A549 (cell line): ENCODE measurements around the gene NEURL3. TPM values are rescaled to one million over a fixed set of nuclear protein-coding genes. Genes with fewer than 3 reads are reported as not detected.

Source experiments
- ATAC-seq, 2 experiments: fragments of 200-7000 bp in 1 of 2; fragments of >200 bp in 1 of 2; cut with Nextera tagmentation in 1 of 2; cut with Tn5 transposase in 1 of 2; 3 replicates each; pipeline versions ENCODE4 v1.8.0 to v1.9.1; 2018 to 2020; ENCODE audit warnings: mild to moderate bottlenecking in 1 of 2, moderate library complexity in 1 of 2
- CTCF ChIA-PET: fragments of 300-600 bp; sonication (Branson Sonifier 250); formaldehyde crosslinking; extraction: SDS; loops from one replicate; lab custom pipeline; 2021; ENCODE audit warnings: antibody characterized with exemption, inconsistent platforms; lab: Yijun Ruan, JAX
- POLR2A ChIA-PET: fragments of 350-600 bp; formaldehyde crosslinking; extraction: SDS; loops from one replicate; lab custom pipeline; 2021; ENCODE audit warnings: antibody characterized with exemption, inconsistent platforms; lab: Yijun Ruan, JAX
- DNase-seq, 2 experiments: peaks; one replicate each; pipeline versions ENCODE4 v3.0.0 to v3.0.0-alpha.2; 2011 to 2016; ENCODE audit warnings: low read depth in 1 of 2, low spot score in 1 of 2
- FAIRE-seq: peaks from 2 replicates; lab custom pipeline; 2011; peaks lifted over from hg19 to GRCh38; lab: Jason Lieb, UNC
- H3K27ac ChIP-seq, 2 experiments: fragments of >200 bp; sonication (Bioruptor Twin); formaldehyde crosslinking; 3 replicates each; pipeline ENCODE4 v1.5.1; 2016 to 2017
- H3K4me1 ChIP-seq: fragments of >200 bp; sonication (Bioruptor Twin); formaldehyde crosslinking; 3 replicates; pipeline ENCODE4 v1.6.1; 2016
- H3K4me2 ChIP-seq: fragments of >200 bp; sonication (Bioruptor Twin); formaldehyde crosslinking; 3 replicates; pipeline ENCODE4 v1.6.1; 2016
- H3K4me3 ChIP-seq: fragments of >200 bp; sonication (Bioruptor Twin); formaldehyde crosslinking; 3 replicates; pipeline ENCODE4 v1.5.1; 2016
- H3K9me3 ChIP-seq: fragments of >200 bp; sonication (Bioruptor Twin); formaldehyde crosslinking; 3 replicates; pipeline ENCODE4 v1.6.1; 2016
- BCL3 ChIP-seq: fragments of >200 bp; sonication (Bioruptor Twin); formaldehyde crosslinking; IDR thresholded peaks from 3 replicates; pipeline ENCODE4 v1.6.1; 2016
- CBX2 ChIP-seq: fragments of 200-600 bp; sonication (generic); IDR thresholded peaks from 2 replicates; pipeline ENCODE4 v1.6.1; 2016; ENCODE audit warnings: low read depth, mild to moderate bottlenecking, borderline replicate concordance
- CBX8 ChIP-seq: fragments of 200-600 bp; sonication (generic); IDR thresholded peaks from 2 replicates; pipeline ENCODE4 v1.6.1; 2016
- FOSB ChIP-seq: fragments of 250-450 bp; sonication (Bioruptor Pico); IDR thresholded peaks from 2 replicates; pipeline ENCODE4 v1.5.0; 2020; ENCODE audit warnings: mild to moderate bottlenecking, moderate library complexity
- HDAC2 ChIP-seq: fragments of 200-600 bp; sonication (generic); IDR thresholded peaks from 2 replicates; pipeline ENCODE4 v1.6.1; 2016
- KDM1A ChIP-seq: fragments of 200-600 bp; sonication (generic); IDR thresholded peaks from 2 replicates; pipeline ENCODE4 v1.6.1; 2016; ENCODE audit warnings: low read depth, mild to moderate bottlenecking
- KDM5A ChIP-seq: fragments of 200-600 bp; sonication (generic); IDR thresholded peaks from 2 replicates; pipeline ENCODE4 v1.6.1; 2016; ENCODE audit warnings: antibody characterized with exemption, mild to moderate bottlenecking
- MAFK ChIP-seq: fragments of 450-650 bp; IDR thresholded peaks from 2 replicates; pipeline ENCODE4 v1.6.1; 2014; ENCODE audit not compliant: partially characterized antibody
- MAZ ChIP-seq: fragments of 150-350 bp; IDR thresholded peaks from 2 replicates; pipeline ENCODE4 v1.6.1; 2014; ENCODE audit warnings: antibody characterized with exemption, low read depth, low read length, borderline replicate concordance
- NPAS2 ChIP-seq: fragments of 250-450 bp; sonication (Bioruptor Pico); IDR thresholded peaks from 2 replicates; pipeline ENCODE4 v1.8.0; 2022; ENCODE audit warnings: mild to moderate bottlenecking, moderate library complexity, borderline replicate concordance
- NR3C1 ChIP-seq: fragments of >200 bp; sonication (Bioruptor Twin); formaldehyde crosslinking; IDR thresholded peaks from 3 replicates; pipeline ENCODE4 v1.6.1; 2017
- PHF8 ChIP-seq: fragments of 200-600 bp; sonication (generic); IDR thresholded peaks from 2 replicates; pipeline ENCODE4 v1.6.1; 2016; ENCODE audit warnings: low read depth, mild to moderate bottlenecking, antibody characterized with exemption, moderate library complexity, borderline replicate concordance
- POLR2A ChIP-seq: IDR thresholded peaks from 2 replicates; pipeline ENCODE4 v1.6.1; 2012; ENCODE audit warnings: mild to moderate bottlenecking, low read length
- RARB ChIP-seq: fragments of 250-450 bp; sonication (Bioruptor Pico); IDR thresholded peaks from 2 replicates; pipeline ENCODE4 v1.8.0; 2021; ENCODE audit warnings: mild to moderate bottlenecking, moderate library complexity
- REST ChIP-seq: fragments of 200-600 bp; sonication (generic); IDR thresholded peaks from 2 replicates; pipeline ENCODE4 v1.6.1; 2016; ENCODE audit warnings: antibody characterized with exemption, mild to moderate bottlenecking, moderate library complexity
- TFCP2L1 ChIP-seq: fragments of 250-450 bp; sonication (Bioruptor Pico); IDR thresholded peaks from 2 replicates; pipeline ENCODE4 v1.5.0; 2021; ENCODE audit warnings: mild to moderate bottlenecking
- ZC3H11A ChIP-seq: fragments of 450-650 bp; IDR thresholded peaks from 2 replicates; pipeline ENCODE4 v1.6.1; 2014; ENCODE audit warnings: antibody characterized with exemption, mild to moderate bottlenecking
- ZFP36 ChIP-seq: fragments of 450-650 bp; IDR thresholded peaks from 2 replicates; pipeline ENCODE4 v1.6.1; 2014; ENCODE audit warnings: borderline replicate concordance; ENCODE audit not compliant: partially characterized antibody
- WGBS: methylation state at CpG from one replicate; pipeline ENCODE4 v1.1.6; 2017; ENCODE audit errors: missing lambda C conversion rate; 5-methylcytosine and 5-hydroxymethylcytosine counted together
- polyA plus RNA-seq, 4 experiments: library from polyadenylated mRNA; depleted of rRNA in 3 of 4; stranded (reverse); fragments of >200 nt; fragmentation: RNase III in 1 of 4; extraction: RNeasy Plus Mini Kit Qiagen cat#74134 plus additional on column Dnase treatment in 1 of 4; gene quantifications; 2 replicates in 3 of 4; 3 replicates in 1 of 4; pipeline ENCODE4 v1.2.3, GENCODE V29; 2011 to 2017
- TF ChIP-seq, protein P1 (sequence below): fragments of >200 bp; sonication (Bioruptor Twin); formaldehyde crosslinking; IDR thresholded peaks from 2 replicates; pipeline ENCODE4 v1.6.1; 2016
- TF ChIP-seq, protein P2 (sequence below): IDR thresholded peaks from 2 replicates; pipeline ENCODE4 v1.6.1; 2012

Gene NEURL3
- polyA plus RNA-seq, 2 of the 4 experiments (the other 2 are of a cell fraction), result 0.28 to 0.44 TPM

DNA sequence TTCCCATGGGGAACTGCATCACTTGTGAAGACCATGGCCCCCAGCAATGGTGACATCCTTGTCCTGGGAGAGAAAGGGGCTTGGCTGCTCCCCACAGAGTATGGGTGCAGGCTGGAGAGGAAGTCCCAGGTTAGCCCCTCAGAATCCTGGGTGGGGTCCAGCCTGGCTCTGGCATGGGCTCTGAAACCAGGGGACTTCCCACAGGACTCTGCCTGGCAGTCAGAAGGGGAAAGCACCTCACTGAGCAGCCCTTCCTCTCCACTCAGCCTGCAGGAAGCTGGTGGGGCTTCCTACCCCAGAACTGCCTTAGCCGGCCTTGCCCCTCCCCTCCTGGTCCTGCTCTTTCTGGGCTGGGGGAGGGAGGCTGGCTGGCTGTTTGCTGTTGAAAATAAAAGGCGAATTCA is 3.7 kb downstream of the NEURL3 start:
- Histone ChIP-seq H3K4me1 (peaks cover 23% of the 10 kb centered on the region), H3K4me3 (no peak overlapping the region), H3K9me3 (no peaks in the 10 kb centered on the region), H3K4me2 (no peak overlapping the region), H3K27ac (peak overlapping the region in 1 of 2 experiments; percentile 12; a peak in 2 of 6 replicates)
- FAIRE-seq, result no peak
- POLR2A ChIA-PET, result no interaction called here
- ATAC-seq, result no peak
- DNase-seq, result no peak
- WGBS, result 73% methylated on average over 2 of the region's 2 CpGs
- CTCF ChIA-PET, result interaction anchor here (1.5 kb wide), 1 partner anchor 8 kb away, joined by 4 read pairs; no protein-coding TSS in a partner anchor
- no peak for TF ChIP-seq FOSB

GRCh38 chr2:96500385-96501066 is 4.6 kb downstream of the NEURL3 start:
- ChIA-PET POLR2A (no interaction called here), CTCF (interaction anchor here (1.5 kb wide), 1 partner anchor 8 kb away, joined by 4 read pairs; no protein-coding TSS in a partner anchor)
- no peak for ATAC-seq
- TF ChIP-seq NR3C1, result no peak
- TF ChIP-seq KDM5A, result no peak
- no peak for TF ChIP-seq ZC3H11A
- TF ChIP-seq POLR2A, result no peak
- TF ChIP-seq MAFK, result no peak
- no peak for TF ChIP-seq MAZ
- TF ChIP-seq ZFP36, result no peak
- TF ChIP-seq NPAS2 (CRISPR knock-in tag), result no peak
- no peak for TF ChIP-seq PHF8
- no peak for TF ChIP-seq BCL3
- TF ChIP-seq, protein P1, sequence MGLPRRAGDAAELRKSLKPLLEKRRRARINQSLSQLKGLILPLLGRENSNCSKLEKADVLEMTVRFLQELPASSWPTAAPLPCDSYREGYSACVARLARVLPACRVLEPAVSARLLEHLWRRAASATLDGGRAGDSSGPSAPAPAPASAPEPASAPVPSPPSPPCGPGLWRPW, result no peak
- TF ChIP-seq RARB, result no peak
- TF ChIP-seq, protein P2, sequence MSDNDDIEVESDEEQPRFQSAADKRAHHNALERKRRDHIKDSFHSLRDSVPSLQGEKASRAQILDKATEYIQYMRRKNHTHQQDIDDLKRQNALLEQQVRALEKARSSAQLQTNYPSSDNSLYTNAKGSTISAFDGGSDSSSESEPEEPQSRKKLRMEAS, result no peak
- no peak for TF ChIP-seq HDAC2
- no peak for TF ChIP-seq KDM1A
- no peak for TF ChIP-seq CBX2
- no peak for TF ChIP-seq CBX8
- TF ChIP-seq FOSB, result no peak
- no peak for TF ChIP-seq REST
- TF ChIP-seq TFCP2L1, result no peak
- DNase-seq, result no peak
- no peaks in the 10 kb centered on the region for H3K9me3 ChIP-seq
- H3K4me3 ChIP-seq, result no peak overlapping the region
- no peak for FAIRE-seq
- WGBS, result 92% methylated on average over 21 of the region's 64 CpGs
- H3K27ac ChIP-seq, result no peak overlapping the region
- no peak overlapping the region for H3K4me2 ChIP-seq
- peaks cover 13% of the 10 kb centered on the region for H3K4me1 ChIP-seq
